A172 (cell line): Measurements from ENCODE around the gene SLC10A7. TPM values are rescaled to one million over a fixed set of nuclear protein-coding genes. Genes with fewer than 3 reads are reported as not detected.

Experiments
- DNase-seq: peaks from one replicate; pipeline ENCODE4 v3.0.0-alpha.2; 2015; ENCODE audit warnings: low spot score
- total RNA-seq: library from RNA; depleted of rRNA; stranded (reverse); fragments of >200 nt; shearing (Covaris generic); gene quantifications from 2 replicates; pipeline ENCODE4 v1.2.3, GENCODE V29; 2014; rRNA removed

The SLC10A7 gene
- total RNA-seq, 1 experiment from 2014 or later = 5.7 TPM

DNA sequence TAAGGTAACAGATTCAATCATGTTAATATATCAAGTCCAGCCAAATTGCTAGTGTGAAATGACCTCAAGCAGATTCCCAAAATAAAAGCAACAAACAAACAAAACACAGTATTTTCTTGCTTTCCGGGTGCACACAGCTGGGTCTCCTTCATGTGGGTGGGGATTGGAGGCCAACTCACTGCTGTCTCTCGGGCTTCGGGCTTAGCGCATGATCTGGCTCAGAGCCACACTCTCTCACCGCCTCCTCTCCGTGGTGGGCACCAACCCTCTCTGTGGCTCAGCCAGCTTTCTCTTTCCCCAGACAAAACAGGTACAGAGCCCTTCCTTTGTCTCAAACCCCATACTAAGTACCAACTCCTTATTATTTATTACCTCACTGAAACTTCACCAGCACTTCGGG, 310.3 kb downstream of the SLC10A7 start:
- DNase-seq = no peak

DNA sequence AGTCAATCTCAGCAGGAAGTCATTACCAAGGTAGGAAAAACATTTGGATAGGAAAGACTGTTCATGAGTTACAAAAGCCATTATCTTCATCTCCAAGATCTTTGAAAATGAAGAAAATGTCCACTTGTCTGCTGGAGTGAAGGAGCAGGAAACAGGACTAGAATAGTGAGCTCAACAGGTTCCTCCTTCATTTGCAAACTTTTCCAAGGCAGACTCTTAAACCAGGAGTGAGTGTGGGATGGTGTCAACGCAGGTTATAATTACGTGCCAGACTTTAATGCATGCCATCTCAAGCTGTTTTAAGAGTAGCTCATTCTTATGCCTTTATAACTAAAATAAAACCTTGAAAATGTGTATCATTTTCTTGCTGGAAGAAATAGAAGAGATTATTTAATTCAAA, 310.9 kb downstream of the SLC10A7 start:
- DNase-seq = no peak

DNA sequence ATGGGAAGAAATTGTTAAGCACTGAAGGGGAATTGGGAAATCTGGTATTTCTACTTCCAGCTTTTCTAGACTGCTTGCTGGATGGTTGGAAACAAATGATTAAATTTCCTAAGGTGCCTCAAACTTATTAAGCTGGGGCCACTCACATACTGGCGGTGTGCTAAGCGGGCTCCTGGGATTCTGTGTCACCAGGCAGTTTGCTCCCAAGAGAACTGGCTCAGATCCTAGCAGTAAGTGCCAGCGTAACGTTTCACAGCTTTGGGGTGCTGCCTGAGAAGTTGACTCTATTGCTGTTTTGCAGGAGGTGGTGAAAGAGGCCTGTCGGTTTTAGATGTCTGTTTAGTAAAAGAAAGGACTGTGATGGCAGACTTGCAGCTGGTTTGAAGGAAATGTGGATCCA, 314.3 kb downstream of the SLC10A7 start:
- no peak for DNase-seq

Other genes starting within 250 kb of the SLC10A7 start
- gene POU4F2, start 117.0 kb upstream of the SLC10A7 start, total RNA-seq = not detected in 2 replicates